ENCODE measurements around the gene SMAD3.
"Not testable (repeated sequence)": the region's sequence is repeated elsewhere in the genome, so short reads cannot be mapped to it uniquely, and the experiment has no call there.

Gene SMAD3

GRCh38 chr15:67025719-67026609 lies 39.4 kb upstream of the SMAD3 start:
- no peak overlapping the region for H3K4me3 ChIP-seq (ENCODE audit: low read length)
- no peak overlapping the region for H2AFZ ChIP-seq (ENCODE audit: low read depth, low read length)
- H3K4me1 ChIP-seq (ENCODE audit: insufficient read depth, low read length), result peaks cover 25% of the 10 kb centered on the region
- H3K9me3 ChIP-seq (ENCODE audit: low read length), result no peaks in the 10 kb centered on the region
- H3K36me3 ChIP-seq (ENCODE audit: insufficient read depth, low read length), result no peaks in the 10 kb centered on the region
- H3K27me3 ChIP-seq (ENCODE audit: insufficient read depth, low read length), result peaks cover 2% of the 10 kb centered on the region

GRCh38 chr15:67026610-67026967 lies 38.8 kb upstream of the SMAD3 start:
- Histone ChIP-seq H3K27me3 (ENCODE audit: insufficient read depth, low read length) (peaks cover 2% of the 10 kb centered on the region), H3K36me3 (ENCODE audit: insufficient read depth, low read length) (no peaks in the 10 kb centered on the region), H2AFZ (ENCODE audit: low read depth, low read length) (no peak overlapping the region), H3K4me3 (ENCODE audit: low read length) (no peak overlapping the region), H3K4me1 (ENCODE audit: insufficient read depth, low read length) (peaks cover 25% of the 10 kb centered on the region), H3K9me3 (ENCODE audit: low read length) (no peaks in the 10 kb centered on the region)

GRCh38 chr15:67028440-67028839 lies 37.0 kb upstream of the SMAD3 start:
- not testable (repeated sequence) for H3K36me3 ChIP-seq (ENCODE audit: insufficient read depth, low read length); H3K27me3 ChIP-seq (ENCODE audit: insufficient read depth, low read length); H3K9me3 ChIP-seq (ENCODE audit: low read length); H2AFZ ChIP-seq (ENCODE audit: low read depth, low read length); H3K4me3 ChIP-seq (ENCODE audit: low read length)
- peaks cover 25% of the 10 kb centered on the region for H3K4me1 ChIP-seq (ENCODE audit: insufficient read depth, low read length)

GRCh38 chr15:67030036-67030762 lies 35.2 kb upstream of the SMAD3 start:
- no peak overlapping the region for H3K4me3 ChIP-seq (ENCODE audit: low read length)
- H3K27me3 ChIP-seq (ENCODE audit: insufficient read depth, low read length), result no peaks in the 10 kb centered on the region
- no peaks in the 10 kb centered on the region for H3K9me3 ChIP-seq (ENCODE audit: low read length)
- H3K4me1 ChIP-seq (ENCODE audit: insufficient read depth, low read length), result peaks cover 19% of the 10 kb centered on the region
- no peaks in the 10 kb centered on the region for H3K36me3 ChIP-seq (ENCODE audit: insufficient read depth, low read length)
- no peak overlapping the region for H2AFZ ChIP-seq (ENCODE audit: low read depth, low read length)

- H2AFZ ChIP-seq (ENCODE audit: low read depth, low read length), result no peak overlapping the region
- peaks cover 14% of the 10 kb centered on the region for H3K4me1 ChIP-seq (ENCODE audit: insufficient read depth, low read length)
- no peak overlapping the region for H3K4me3 ChIP-seq (ENCODE audit: low read length)
- H3K27me3 ChIP-seq (ENCODE audit: insufficient read depth, low read length), result no peaks in the 10 kb centered on the region
- H3K36me3 ChIP-seq (ENCODE audit: insufficient read depth, low read length), result no peaks in the 10 kb centered on the region
- H3K9me3 ChIP-seq (ENCODE audit: low read length), result no peaks in the 10 kb centered on the region
Observed at GRCh38 chr15:67031331-67031730, 34.1 kb upstream of the SMAD3 start.

GRCh38 chr15:67032608-67033007 lies 32.8 kb upstream of the SMAD3 start:
- H2AFZ ChIP-seq (ENCODE audit: low read depth, low read length), result no peak overlapping the region
- peaks cover 16% of the 10 kb centered on the region for H3K4me1 ChIP-seq (ENCODE audit: insufficient read depth, low read length)
- H3K27me3 ChIP-seq (ENCODE audit: insufficient read depth, low read length), result no peaks in the 10 kb centered on the region

GRCh38 chr15:67033012-67033411 lies 32.4 kb upstream of the SMAD3 start:
- H3K36me3 ChIP-seq (ENCODE audit: insufficient read depth, low read length), result no peaks in the 10 kb centered on the region
- peaks cover 20% of the 10 kb centered on the region for H3K4me1 ChIP-seq (ENCODE audit: insufficient read depth, low read length)
- H2AFZ ChIP-seq (ENCODE audit: low read depth, low read length), result no peak overlapping the region
- H3K27me3 ChIP-seq (ENCODE audit: insufficient read depth, low read length), result no peaks in the 10 kb centered on the region
- no peak overlapping the region for H3K4me3 ChIP-seq (ENCODE audit: low read length)
- no peaks in the 10 kb centered on the region for H3K9me3 ChIP-seq (ENCODE audit: low read length)

More at GRCh38 chr15:67032608-67033007, 32.8 kb upstream of the SMAD3 start:
- H3K36me3 ChIP-seq (ENCODE audit: insufficient read depth, low read length), result no peaks in the 10 kb centered on the region
- no peaks in the 10 kb centered on the region for H3K9me3 ChIP-seq (ENCODE audit: low read length)
- H3K4me3 ChIP-seq (ENCODE audit: low read length), result no peak overlapping the region

GRCh38 chr15:67033571-67034044 lies 31.8 kb upstream of the SMAD3 start:
- no peak overlapping the region for H2AFZ ChIP-seq (ENCODE audit: low read depth, low read length)
- H3K27me3 ChIP-seq (ENCODE audit: insufficient read depth, low read length), result no peaks in the 10 kb centered on the region
- peaks cover 26% of the 10 kb centered on the region for H3K4me1 ChIP-seq (ENCODE audit: insufficient read depth, low read length)
- no peak overlapping the region for H3K4me3 ChIP-seq (ENCODE audit: low read length)
- no peaks in the 10 kb centered on the region for H3K36me3 ChIP-seq (ENCODE audit: insufficient read depth, low read length)
- H3K9me3 ChIP-seq (ENCODE audit: low read length), result no peaks in the 10 kb centered on the region

GRCh38 chr15:67035886-67036285 lies 29.5 kb upstream of the SMAD3 start:
- Histone ChIP-seq H3K9me3 (ENCODE audit: low read length) (no peaks in the 10 kb centered on the region), H3K4me1 (ENCODE audit: insufficient read depth, low read length) (peaks cover 30% of the 10 kb centered on the region), H2AFZ (ENCODE audit: low read depth, low read length) (no peak overlapping the region), H3K27me3 (ENCODE audit: insufficient read depth, low read length) (no peaks in the 10 kb centered on the region), H3K36me3 (ENCODE audit: insufficient read depth, low read length) (no peaks in the 10 kb centered on the region), H3K4me3 (ENCODE audit: low read length) (no peak overlapping the region)

GRCh38 chr15:67036775-67037555 lies 28.4 kb upstream of the SMAD3 start:
- Histone ChIP-seq H3K36me3 (ENCODE audit: insufficient read depth, low read length) (no peaks in the 10 kb centered on the region), H3K27me3 (ENCODE audit: insufficient read depth, low read length) (no peaks in the 10 kb centered on the region), H2AFZ (ENCODE audit: low read depth, low read length) (no peak overlapping the region), H3K4me3 (ENCODE audit: low read length) (no peak overlapping the region), H3K9me3 (ENCODE audit: low read length) (no peaks in the 10 kb centered on the region), H3K4me1 (ENCODE audit: insufficient read depth, low read length) (peaks cover 32% of the 10 kb centered on the region)

GRCh38 chr15:67037694-67038093 lies 27.7 kb upstream of the SMAD3 start:
- Histone ChIP-seq H3K27me3 (ENCODE audit: insufficient read depth, low read length) (no peaks in the 10 kb centered on the region), H2AFZ (ENCODE audit: low read depth, low read length) (no peak overlapping the region), H3K4me1 (ENCODE audit: insufficient read depth, low read length) (peaks cover 39% of the 10 kb centered on the region), H3K9me3 (ENCODE audit: low read length) (no peaks in the 10 kb centered on the region), H3K4me3 (ENCODE audit: low read length) (no peak overlapping the region), H3K36me3 (ENCODE audit: insufficient read depth, low read length) (no peaks in the 10 kb centered on the region)

GRCh38 chr15:67038736-67039135 lies 26.7 kb upstream of the SMAD3 start:
- Histone ChIP-seq H3K27me3 (ENCODE audit: insufficient read depth, low read length) (no peaks in the 10 kb centered on the region), H3K4me1 (ENCODE audit: insufficient read depth, low read length) (peaks cover 40% of the 10 kb centered on the region), H3K9me3 (ENCODE audit: low read length) (no peaks in the 10 kb centered on the region), H3K4me3 (ENCODE audit: low read length) (no peak overlapping the region), H3K36me3 (ENCODE audit: insufficient read depth, low read length) (no peaks in the 10 kb centered on the region), H2AFZ (ENCODE audit: low read depth, low read length) (peak overlapping the region; percentile 39)

All from neuron (in vitro differentiated cells).